ENCODE measurements around the gene MAD1L1.

The MAD1L1 gene

GRCh38 chr7:1775389-1775788, 457.4 kb downstream of the MAD1L1 start:
- H3K4me2 ChIP-seq (ENCODE audit: insufficient read depth, low read length): no peak overlapping the region
- no peak for DNase-seq
- no peak overlapping the region for H3K9ac ChIP-seq (ENCODE audit: low read depth, low read length)
- H3K4me3 ChIP-seq (ENCODE audit: low read depth in 1 of 2, low read length in 2 of 2): no peak overlapping the region
- no peaks in the 10 kb centered on the region for H4K20me1 ChIP-seq (ENCODE audit: insufficient read depth, low read length)
- H2AFZ ChIP-seq (ENCODE audit: low read depth, low read length): no peak overlapping the region
- H3K79me2 ChIP-seq (ENCODE audit: insufficient read depth, low read length): no peaks in the 10 kb centered on the region
- H3K9me3 ChIP-seq (ENCODE audit: insufficient read depth, low read length, severe bottlenecking): peaks cover 2% of the 10 kb centered on the region
- no peak overlapping the region for H3K27ac ChIP-seq (ENCODE audit: low read length)
- TF ChIP-seq CTCF (IDR thresholded peaks at IDR 0.05; ENCODE audit: borderline replicate concordance, extremely low read depth, low read length, poor library complexity, severe bottlenecking) (no peak), EZH2 (IDR thresholded peaks at IDR 0.05; ENCODE audit: borderline replicate concordance, low read depth, low read length, severe bottlenecking) (no peak)
- no peaks in the 10 kb centered on the region for H3K27me3 ChIP-seq (ENCODE audit: insufficient read depth, low read length, poor library complexity)
- no peaks in the 10 kb centered on the region for H3K36me3 ChIP-seq (ENCODE audit: insufficient read depth, low read length)
- no peak for ATAC-seq (ENCODE audit: insufficient read depth, low read depth)
- no peaks in the 10 kb centered on the region for H3K4me1 ChIP-seq (ENCODE audit: insufficient read depth, low read length)

- H3K4me3 ChIP-seq (ENCODE audit: low read depth in 1 of 2, low read length in 2 of 2): no peak overlapping the region
- no peak overlapping the region for H3K9ac ChIP-seq (ENCODE audit: low read depth, low read length)
- no peak overlapping the region for H3K4me2 ChIP-seq (ENCODE audit: insufficient read depth, low read length)
- DNase-seq (no peak), ATAC-seq (ENCODE audit: insufficient read depth, low read depth) (no peak)
- H3K9me3 ChIP-seq (ENCODE audit: insufficient read depth, low read length, severe bottlenecking): no peaks in the 10 kb centered on the region
- TF ChIP-seq CTCF (IDR thresholded peaks at IDR 0.05; ENCODE audit: borderline replicate concordance, extremely low read depth, low read length, poor library complexity, severe bottlenecking) (no peak), EZH2 (IDR thresholded peaks at IDR 0.05; ENCODE audit: borderline replicate concordance, low read depth, low read length, severe bottlenecking) (no peak)
- H4K20me1 ChIP-seq (ENCODE audit: insufficient read depth, low read length): no peaks in the 10 kb centered on the region
- H2AFZ ChIP-seq (ENCODE audit: low read depth, low read length): no peak overlapping the region
- H3K36me3 ChIP-seq (ENCODE audit: insufficient read depth, low read length): no peaks in the 10 kb centered on the region
- no peaks in the 10 kb centered on the region for H3K4me1 ChIP-seq (ENCODE audit: insufficient read depth, low read length)
- no peaks in the 10 kb centered on the region for H3K27me3 ChIP-seq (ENCODE audit: insufficient read depth, low read length, poor library complexity)
- H3K79me2 ChIP-seq (ENCODE audit: insufficient read depth, low read length): no peaks in the 10 kb centered on the region
- H3K27ac ChIP-seq (ENCODE audit: low read length): no peak overlapping the region
Measured at GRCh38 chr7:1770331-1770730, 462.4 kb downstream of the MAD1L1 start.

GRCh38 chr7:1769286-1770200, 463.2 kb downstream of the MAD1L1 start:
- Histone ChIP-seq H3K9ac (ENCODE audit: low read depth, low read length) (no peak overlapping the region), H4K20me1 (ENCODE audit: insufficient read depth, low read length) (no peaks in the 10 kb centered on the region), H3K4me1 (ENCODE audit: insufficient read depth, low read length) (no peaks in the 10 kb centered on the region), H3K36me3 (ENCODE audit: insufficient read depth, low read length) (no peaks in the 10 kb centered on the region), H2AFZ (ENCODE audit: low read depth, low read length) (no peak overlapping the region), H3K79me2 (ENCODE audit: insufficient read depth, low read length) (no peaks in the 10 kb centered on the region), H3K27ac (ENCODE audit: low read length) (no peak overlapping the region), H3K27me3 (ENCODE audit: insufficient read depth, low read length, poor library complexity) (no peaks in the 10 kb centered on the region), H3K9me3 (ENCODE audit: insufficient read depth, low read length, severe bottlenecking) (no peaks in the 10 kb centered on the region), H3K4me2 (ENCODE audit: insufficient read depth, low read length) (no peak overlapping the region), H3K4me3 (ENCODE audit: low read depth in 1 of 2, low read length in 2 of 2) (no peak overlapping the region)
- ATAC-seq (ENCODE audit: insufficient read depth, low read depth): no peak
- no peak for DNase-seq
- TF ChIP-seq CTCF (IDR thresholded peaks at IDR 0.05; ENCODE audit: borderline replicate concordance, extremely low read depth, low read length, poor library complexity, severe bottlenecking) (no peak), EZH2 (IDR thresholded peaks at IDR 0.05; ENCODE audit: borderline replicate concordance, low read depth, low read length, severe bottlenecking) (no peak)

Measured in DND-41 (cell line).